GM19463 (cell line): Measurements from ENCODE around the gene GFER.
"Not testable (repeated sequence)": the region's sequence is repeated elsewhere in the genome, so short reads cannot be mapped to it uniquely, and the experiment has no call there.

Experiments used
- ATAC-seq: cut with Tn5 transposase; IDR thresholded peaks from one replicate; pipeline ENCODE4 v1.9.1; 2021; ENCODE audit warnings: mild to moderate bottlenecking, moderate library complexity; ENCODE audit not compliant: unreplicated experiment

Gene GFER

DNA sequence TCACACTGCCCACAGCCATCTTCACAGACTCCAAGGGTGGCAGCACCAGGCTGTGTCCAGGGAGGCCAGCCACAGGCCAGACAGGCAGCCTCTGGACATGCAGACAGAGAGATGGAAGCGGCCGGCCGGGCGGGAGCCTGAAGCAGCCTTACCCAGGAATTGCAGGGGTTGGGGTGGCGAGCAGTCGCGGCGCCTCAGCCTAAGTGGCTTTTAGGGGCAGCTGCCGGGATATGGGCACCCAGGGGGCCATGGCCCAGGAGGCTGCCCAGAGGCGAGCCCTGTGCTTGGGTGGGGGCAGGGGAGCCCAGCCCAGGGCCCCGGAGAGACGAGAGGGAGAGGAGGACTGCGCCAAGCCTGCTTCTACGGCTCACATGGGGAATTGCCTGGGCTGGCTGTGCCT lies 41.3 kb downstream of the GFER start:
- no peak for ATAC-seq

DNA sequence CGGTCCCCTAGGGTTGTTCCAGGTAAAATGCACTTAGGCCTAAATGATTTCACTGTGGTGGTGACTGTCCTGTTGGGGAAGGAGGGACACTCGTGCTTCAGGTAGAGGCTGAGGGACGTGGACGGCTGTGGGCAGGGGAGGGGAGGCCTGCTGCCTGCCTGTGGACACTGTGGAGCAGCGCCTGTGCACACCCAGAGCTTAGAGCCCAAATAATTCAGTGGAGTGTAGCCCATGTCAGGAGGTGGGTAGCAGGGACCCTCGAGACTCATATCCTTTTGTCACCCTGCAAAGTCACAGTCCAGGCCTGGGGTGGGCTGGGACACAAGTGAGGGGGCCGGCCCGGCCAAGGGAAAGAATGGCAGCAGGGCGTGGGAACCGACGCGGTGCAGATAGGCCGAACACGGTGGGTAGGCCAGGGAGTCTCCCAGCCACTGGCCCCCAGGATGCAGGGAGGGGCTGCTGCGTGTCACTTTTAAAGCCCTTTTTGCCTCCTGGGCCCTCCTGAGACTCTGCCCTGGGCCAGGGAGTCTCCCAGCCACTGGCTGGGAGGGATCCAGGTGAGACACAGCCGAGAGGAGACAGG lies 42.0 kb downstream of the GFER start:
- ATAC-seq, result no peak

DNA sequence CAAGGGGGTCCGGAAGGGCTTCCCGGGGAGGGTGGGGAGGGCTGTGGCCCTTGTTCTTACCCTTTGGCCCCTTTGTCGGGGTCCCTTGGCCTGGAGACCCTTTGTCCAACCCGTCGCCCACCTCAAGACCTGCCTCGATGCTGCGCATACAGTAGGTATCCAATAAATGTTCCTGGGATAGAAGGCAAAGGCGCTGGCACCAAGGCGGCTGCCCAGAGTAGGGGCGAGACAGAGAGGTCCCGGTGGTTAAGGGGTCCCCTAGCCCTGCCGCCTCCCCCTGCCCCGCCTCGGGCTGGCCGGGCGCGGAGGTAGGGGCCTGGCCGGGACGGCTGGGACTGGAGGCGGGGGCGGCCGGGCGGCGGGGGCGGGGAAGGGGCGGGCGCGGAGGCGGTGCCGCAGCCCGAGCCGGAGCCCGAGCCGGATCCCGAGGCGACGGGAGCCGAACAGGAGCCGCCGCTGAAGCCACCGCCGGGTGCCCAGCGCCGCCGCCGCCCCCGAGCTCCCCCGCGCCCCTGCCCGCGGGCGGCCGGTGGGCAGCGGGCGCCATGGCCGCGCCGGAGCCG lies 42.5 kb downstream of the GFER start, which contains the start of gene NHERF2:
TSS of gene NHERF2 (plus strand) at position 442 of the 563 bp plus-strand sequence. CDS start at position 546, 104 bp downstream.
- no peak for ATAC-seq

DNA sequence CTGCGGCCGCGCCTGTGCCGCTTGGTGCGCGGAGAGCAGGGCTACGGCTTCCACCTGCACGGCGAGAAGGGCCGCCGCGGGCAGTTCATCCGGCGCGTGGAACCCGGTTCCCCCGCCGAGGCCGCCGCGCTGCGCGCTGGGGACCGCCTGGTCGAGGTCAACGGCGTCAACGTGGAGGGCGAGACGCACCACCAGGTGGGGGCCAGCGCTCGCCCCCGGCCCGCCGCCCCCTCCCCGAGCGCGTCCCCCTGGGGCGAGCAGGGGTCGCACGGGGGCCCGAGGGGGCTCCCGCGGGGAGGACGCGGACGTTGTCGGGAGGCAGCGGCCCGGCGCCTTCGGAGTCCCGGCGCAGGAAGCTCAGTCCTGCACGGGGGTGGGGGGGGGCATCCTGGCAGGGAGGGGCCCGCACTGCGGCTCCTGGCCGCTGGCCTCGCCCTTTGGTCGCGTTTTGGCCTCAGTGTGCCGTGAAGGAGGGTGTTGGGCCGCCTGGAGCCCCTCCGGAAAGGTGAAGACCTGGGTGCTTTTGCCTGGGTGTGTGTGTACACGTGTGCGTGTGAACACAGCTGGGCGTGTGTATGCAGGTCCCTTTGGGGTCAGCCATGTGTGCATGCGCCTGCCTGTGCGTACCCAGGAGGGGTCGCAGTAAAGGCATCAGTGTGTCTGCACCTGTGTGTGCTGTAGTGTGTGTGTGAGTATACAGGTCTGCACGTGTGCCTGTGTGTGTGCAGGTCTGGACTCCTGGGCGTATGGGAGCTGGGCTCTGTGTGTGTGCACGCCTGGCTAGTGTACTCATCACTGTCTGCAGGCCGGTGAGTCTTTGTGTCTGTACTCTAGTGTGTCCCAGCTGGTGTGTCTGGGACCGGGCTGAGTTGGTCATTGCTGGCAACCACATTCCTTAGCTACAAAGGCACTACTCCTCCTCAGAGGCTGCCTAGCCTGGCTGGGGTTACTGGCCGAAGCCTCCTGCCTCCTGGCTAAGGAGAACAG lies 43.3 kb downstream of the GFER start:
- no peak for ATAC-seq

DNA sequence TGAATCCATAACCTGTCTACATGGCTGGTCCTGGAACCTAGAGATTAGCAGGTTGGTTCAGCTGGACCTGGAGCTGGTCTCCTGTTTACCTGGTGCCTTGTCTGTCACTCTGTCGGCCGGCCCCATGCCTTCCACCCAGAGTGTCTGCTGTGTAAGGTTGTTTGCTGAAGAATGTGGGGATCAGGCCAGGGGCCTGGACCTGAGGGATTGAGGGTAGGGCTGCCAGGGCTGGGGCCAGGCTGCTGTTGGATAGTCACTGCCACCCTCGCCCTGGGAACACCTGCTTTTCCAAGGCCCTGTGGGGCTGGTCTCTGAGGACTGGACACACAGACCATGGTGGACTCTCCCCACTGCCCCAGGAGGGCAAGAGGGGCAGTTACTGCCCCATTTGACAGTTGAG lies 44.2 kb downstream of the GFER start:
- no peak for ATAC-seq

DNA sequence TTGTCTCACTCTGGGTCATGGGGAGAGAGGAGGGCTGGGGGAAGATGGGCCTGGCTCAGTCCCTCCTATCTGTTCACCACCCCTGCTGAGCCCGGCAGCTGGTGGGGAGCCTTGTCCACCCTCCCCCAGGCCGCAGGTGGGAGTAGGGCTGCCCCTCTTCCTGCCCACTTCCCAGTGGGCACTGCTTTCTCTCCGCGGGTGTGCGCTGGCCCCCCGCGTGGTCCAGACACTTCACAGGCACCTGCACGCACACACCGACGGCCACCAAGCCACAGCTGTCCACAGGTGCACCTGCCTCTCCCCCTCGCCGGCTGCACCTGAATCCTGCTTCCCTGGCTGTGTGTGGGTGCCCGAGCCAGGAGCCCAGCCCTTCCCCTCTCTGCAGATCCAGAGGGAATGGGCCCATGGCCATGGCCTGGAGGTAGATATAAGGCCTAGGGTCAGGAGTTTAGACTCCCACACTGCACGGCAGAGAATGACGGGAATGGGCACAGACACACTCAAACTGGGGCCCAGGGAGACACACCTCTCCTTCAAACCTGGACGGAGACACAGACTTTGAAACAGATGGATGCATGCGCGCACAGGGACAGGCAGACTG lies 44.7 kb downstream of the GFER start:
- no peak for ATAC-seq

DNA sequence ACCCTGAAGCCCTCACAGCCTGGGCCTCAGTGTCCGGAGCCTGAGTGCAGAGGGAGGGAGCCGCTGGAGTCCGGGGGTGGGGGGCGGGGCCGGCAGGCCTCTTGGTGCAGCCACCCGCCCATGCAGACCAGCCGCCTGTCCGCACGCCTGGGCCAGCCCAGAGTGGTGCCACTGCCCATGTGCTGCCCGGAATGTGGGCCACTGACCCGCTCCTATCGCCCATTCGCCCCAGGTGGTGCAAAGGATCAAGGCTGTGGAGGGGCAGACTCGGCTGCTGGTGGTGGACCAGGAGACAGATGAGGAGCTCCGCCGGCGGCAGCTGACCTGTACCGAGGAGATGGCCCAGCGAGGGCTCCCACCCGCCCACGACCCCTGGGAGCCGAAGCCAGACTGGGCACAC lies 45.4 kb downstream of the GFER start:
- ATAC-seq, result no peak

DNA sequence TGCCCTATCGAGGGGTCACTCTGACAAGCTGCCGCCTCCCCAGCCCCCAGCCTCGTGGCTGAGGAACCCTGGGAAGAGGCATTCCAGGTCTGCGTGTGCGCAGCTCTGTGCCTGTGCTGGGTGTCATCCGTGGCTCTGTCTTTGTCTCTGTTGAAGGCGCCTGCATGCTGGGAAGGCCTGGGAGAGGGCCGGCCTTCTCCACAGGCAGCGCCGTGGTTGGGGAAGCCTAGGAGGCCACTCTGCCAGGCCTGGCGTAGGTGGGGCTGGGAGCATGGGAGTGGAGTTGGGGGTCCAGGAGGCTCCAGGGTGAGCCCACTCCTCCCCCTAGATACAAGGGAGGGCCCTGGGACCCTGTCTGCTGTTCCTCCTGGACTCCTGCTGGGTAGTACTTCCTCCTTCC lies 46.0 kb downstream of the GFER start:
- no peak for ATAC-seq

DNA sequence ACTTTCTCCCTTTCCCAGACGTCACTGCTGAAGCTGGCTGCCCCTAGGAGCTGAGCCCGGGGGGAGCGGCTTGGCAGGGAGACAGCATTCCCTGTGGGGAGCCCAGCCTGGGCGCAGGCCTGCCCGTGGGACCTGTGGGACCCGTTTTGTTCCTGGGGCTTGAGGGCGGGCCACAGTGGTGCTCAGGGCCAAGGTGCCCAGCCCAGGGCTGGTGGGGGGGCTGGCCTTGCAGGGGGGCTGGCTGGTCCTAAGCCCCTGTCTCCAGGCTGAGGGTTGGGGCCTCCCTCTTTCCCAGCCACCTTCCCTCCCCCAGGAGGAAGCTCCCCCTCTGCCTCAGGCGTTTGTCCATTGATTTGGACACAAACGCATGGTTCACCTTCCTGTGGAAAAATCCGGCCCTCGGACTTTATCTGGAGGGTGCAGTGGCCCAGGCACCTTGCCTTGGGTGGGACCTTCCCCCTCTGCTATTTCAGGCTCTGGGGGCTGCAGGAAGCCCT lies 47.1 kb downstream of the GFER start:
- no peak for ATAC-seq

DNA sequence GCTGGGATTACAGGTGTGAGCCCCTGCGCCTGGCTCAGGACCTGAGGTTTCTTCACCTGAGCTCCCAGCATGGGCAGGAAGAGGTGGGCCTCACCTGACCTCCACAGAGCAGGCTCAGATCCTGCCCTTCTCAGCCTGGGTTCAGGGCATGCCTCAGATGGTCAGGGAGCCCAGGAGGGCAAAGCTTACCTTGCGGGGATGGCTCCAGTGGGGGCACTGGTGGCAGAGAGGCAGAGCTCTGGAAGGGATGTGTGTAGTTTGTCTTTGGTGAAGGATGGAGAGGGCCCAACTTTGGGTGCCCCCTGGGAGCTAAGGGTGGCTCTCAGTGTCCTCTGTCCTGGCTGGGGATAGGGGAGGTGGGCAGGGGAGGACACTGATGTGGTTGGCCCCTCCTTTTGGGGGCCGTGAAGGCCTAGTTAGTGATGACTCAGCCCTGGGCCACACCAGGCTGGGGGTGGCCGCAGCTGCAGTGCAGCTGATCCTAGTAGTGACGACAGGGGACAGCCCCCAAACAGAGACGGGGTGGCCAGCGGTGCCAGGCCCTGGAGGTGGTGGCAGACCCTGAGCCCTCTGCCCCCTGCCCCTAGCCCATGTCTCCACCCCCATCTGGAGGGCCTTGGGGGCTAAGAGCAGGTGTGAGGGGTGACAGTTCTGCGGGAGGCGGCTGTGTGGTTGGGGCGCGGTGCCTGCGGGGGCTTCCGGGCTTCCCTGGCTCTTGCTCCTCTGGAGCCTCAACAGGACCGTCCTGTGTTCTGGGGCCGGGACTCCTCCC lies 48.5 kb downstream of the GFER start:
- no peak for ATAC-seq

DNA sequence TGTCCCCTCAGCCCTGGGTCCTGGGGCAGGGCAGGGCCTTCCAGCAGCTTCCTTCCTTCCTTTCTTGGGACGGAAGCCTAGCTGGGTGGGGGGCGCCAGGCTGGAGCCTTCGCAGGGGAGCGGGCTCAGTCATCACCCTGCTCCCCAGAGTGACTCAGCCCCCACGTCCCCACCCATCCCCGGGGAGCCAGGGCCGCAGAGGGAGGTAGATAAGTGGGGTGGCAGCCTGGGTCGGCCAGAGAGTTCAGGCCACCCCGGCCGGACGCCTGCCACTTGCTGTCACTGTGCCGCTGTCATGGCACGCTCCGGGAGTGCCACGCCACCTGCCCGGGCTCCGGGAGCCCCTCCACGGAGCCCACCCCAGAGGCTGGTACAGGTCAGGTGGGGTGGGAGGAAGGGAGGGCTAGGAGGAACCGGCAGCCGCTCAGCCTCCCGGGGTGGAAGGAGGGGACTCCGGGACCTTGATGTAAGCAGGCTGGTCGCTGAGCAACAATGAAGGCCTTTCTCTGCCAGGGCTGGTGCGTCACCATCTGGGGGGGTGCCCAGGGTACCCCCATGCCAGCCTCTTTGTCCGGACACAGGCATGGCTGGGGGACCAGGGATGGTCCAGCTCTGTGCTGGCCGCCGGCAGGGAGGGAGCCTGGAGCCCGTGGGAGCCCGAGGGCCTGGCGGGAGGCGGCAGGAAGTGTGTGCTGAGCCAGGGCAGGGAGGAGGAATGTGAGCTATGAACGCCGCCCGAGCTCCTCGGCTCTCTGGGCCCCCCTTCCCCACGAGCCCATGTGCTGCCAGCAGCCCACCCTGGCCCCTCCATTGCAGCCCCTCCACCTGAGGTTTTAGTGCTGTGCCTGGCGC lies 49.3 kb downstream of the GFER start:
- ATAC-seq, result no peak

DNA sequence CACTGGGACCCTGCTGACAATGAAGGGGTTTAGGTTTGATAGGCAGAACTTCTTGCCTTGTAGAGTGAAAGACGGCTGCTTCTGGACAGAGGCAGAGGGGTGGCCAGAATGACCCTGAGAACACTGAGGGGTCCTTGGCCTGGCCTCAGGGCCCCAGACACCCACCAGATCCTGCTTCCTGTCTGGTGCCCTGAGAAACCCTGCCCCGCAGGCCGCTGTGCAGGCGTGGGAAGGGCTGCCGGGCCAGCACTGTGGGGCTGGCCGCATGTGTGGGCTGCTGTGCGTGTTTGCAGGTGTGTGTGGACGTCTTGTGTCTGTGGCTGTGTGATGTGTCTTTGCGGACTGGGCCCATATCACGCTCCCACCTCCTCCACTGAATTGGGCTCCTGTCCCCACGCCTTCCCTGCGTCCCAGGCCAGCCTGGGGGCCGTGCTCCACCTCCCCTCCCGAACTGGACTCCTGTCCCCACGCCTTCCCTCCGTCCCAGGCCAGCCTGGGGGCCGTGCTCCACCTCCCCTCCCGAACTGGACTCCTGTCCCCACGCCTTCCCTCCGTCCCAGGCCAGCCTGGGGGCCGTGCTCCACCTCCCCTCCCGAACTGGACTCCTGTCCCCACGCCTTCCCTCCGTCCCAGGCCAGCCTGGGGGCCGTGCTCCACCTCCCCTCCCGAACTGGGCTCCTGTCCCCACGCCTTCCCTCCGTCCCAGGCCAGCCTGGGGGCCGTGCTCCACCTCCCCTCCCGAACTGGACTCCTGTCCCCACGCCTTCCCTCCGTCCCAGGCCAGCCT lies 50.1 kb downstream of the GFER start:
- not testable (repeated sequence) for ATAC-seq

DNA sequence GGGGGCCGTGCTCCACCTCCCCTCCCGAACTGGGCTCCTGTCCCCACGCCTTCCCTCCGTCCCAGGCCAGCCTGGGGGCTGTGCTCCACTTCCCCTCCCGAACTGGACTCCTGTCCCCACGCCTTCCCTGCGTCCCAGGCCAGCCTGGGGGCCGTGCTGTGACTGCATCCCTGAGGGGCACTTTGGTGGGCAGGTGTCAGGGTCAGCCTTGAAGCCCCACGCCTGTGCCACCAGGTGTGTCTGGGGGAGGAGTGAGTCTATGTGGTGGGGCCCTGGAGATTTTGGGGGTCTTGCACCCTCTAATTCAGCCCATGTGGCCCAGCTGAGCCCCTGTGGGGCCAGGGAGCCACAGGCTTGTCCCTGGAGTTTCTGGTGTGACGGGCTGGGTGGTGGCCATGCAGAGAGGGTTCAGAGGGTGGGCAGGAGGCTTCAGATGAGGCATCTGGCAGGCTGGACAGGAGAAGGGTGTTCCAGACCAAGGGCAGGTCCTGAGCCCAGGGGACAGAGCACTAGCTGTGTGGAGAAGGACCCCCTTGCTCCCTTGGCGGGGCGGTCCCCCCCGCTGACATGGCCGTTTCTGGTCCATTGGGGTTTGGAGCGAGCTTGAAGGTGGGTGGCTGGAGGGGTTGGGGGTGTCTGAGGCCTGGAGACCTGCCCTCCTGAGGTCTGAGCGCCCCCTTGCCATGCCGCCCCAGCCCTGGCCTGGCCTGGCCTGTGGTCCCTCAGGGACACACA lies 50.9 kb downstream of the GFER start:
- ATAC-seq, result no peak

DNA sequence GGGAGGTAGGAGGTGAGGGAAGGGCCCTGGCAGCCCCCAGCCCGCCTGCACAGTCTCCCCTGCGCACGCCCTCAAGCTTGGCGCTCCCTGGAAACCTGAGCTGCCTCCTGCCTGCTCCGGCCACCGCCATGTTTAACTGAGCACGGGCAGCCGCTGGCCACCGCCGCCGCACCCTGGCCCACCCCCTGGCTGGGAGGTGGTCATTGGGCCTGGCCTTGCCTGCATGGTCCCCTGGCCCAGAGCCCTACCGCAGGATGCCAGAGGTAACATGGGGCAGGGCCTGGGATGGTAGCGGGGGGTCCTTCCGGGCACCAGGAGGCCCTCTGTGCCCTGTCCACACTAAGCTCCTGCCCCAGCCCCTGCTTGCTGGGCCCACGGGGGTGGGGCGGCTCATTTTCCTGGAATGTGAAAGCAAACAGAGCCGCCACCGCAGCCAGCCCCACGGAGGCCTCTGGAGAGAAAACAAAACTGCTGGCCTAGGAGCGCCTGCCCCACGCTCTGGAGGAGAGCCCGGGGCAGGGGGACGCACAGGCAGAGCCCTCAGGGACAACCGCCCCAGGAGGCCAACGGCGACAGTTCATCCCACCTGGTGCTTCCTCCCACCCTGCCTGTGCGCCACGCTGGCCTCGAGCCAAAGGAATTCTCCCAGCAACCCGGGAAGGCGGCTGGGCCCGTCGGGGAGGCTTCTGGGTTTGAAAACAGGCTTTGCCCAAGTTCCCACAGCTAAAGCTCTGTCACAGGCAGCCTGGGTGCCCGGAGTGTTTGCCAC lies 51.6 kb downstream of the GFER start:
- ATAC-seq, result no peak

DNA sequence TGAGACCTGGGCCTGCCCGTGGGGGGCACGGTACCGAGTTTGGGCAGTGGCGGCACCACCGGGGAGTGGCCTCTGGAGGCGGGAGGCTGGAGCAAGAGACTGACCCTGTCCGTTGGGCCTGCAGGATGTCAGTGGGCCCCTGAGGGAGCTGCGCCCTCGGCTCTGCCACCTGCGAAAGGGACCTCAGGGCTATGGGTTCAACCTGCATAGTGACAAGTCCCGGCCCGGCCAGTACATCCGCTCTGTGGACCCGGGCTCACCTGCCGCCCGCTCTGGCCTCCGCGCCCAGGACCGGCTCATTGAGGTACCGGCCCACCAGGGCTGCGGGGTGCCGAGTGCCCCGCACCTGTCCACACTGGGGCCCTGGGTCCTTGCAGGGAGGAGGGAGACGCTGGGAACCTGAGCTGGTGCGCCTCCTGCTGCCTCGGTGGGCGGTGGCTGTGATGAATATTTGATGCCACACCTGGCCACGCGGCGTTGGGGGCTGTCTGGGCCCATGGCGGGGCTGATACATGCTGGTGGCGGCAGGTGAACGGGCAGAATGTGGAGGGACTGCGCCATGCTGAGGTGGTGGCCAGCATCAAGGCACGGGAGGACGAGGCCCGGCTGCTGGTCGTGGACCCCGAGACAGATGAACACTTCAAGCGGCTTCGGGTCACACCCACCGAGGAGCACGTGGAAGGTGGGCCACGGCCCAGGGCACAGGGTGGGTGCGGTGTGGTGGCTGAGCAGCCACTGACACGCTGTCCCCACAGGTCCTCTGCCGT lies 52.4 kb downstream of the GFER start:
- ATAC-seq, result no peak

DNA sequence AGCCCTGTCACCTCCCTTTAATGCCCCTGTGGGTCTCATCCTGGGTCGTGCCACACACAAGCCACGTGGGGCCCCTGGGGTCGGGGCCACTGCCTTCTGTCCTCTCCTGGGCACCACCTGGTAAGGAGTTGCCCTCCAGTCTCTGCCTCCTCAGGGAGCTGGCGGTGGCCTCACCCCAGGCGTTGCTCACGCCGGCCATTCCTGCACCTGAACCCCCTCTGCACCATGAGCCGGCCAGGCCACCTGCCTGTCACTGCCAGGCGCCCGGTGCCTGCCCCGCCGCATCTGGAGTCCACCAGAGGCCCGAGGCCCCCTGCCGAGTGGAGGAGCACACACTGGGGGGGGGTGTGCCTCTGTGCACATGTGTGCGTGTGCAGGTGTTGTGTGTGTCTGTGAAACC lies 53.1 kb downstream of the GFER start:
- ATAC-seq, result no peak
